HPDE6-E6E7 (cell line): ENCODE data around the gene EHMT2.

Source experiments
- DNase-seq: peaks from one replicate; pipeline ENCODE4 v3.0.0; 2011; ENCODE audit warnings: missing footprints; ENCODE audit errors: extremely low spot score

EHMT2 gene

GRCh38 chr6:31888276-31889258, 8.9 kb downstream of the EHMT2 start:
- DNase-seq = no peak

DNA sequence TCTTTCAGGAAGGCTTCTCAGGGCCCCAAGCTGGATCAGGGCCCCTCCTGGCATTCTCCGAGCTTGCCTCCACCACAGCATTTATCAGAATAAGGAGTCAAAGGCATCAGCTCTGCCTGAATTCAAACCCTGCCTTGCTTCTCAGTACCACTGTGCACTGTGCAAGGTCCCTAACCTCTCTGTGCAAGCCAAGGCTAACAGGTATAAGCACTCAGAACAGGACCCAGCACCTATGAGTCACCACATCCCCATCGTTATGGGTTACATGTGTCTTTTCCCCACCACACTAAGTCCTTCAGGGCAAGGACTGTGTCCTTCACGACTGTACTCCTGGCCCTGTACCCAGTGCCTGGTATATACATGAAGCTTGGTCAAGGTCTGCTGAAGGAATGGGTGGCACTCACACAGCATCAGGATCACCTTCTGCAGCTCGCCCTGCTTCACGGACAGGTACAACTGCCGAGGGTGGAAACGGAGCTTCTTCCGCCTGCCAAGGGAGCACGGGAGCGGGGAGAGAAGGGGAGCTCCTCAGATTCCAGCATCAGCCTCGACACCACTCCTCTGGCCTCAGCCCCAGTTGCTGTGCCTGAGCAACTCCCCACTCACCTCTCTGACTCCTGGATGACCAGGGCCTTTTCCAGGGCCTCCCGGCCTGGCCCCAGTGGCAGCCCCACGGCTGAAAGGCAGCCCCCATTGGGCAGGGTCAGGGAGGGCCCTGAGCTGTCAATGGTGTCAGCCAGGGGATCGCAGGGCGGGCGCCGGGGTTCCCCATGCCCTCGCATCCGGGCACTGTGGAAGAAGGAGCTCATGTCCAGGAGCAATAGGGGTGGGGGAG, 10.1 kb downstream of the EHMT2 start:
- DNase-seq = no peak

DNA sequence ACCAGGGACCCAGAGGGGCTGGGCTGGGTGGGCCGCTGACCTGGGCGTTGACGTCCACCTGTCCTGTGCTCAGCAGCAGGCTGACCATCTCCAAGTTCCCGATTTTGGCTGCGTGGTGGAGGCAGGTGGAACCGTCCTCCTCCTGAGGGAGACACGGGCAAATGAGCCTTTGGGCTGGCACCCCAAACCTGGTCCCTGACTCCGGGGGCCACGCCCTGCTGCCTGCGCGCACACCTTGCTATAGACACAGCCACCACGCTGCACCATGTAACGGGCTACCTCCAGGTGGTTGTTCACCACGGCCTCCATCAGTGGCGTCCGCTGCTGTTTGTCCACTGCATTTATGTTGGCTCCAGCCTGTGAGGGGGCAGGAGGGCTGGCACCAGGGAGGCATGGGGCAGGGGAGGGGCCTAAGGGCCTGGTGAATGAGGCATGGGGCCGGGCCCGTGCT, 10.9 kb downstream of the EHMT2 start:
- no peak for DNase-seq

DNA sequence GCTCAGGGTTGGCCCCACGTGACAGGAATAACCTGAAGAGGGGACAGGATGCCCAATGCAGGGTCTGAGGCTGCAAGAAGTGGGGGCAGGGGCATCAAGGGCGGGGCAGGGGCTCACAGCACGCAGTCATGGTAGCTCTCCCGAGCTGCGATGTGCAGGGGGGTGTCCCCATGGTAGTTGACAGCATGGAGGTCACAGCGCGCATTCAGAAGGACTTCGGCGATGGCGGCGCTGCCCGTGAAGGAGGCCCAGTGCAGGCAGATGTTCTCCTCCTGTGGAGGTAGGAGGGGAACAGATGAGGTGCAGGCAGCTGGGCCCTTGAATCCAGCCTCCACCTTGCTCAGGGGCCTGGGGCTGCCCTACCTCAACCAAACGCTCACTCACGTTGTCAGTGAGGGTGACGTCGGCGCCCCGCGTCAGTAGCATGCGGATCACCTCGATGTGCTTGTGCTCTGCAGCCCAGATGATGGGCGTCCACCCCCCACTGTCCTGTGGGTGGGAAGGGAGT, 12.9 kb downstream of the EHMT2 start:
- no peak for DNase-seq

DNA sequence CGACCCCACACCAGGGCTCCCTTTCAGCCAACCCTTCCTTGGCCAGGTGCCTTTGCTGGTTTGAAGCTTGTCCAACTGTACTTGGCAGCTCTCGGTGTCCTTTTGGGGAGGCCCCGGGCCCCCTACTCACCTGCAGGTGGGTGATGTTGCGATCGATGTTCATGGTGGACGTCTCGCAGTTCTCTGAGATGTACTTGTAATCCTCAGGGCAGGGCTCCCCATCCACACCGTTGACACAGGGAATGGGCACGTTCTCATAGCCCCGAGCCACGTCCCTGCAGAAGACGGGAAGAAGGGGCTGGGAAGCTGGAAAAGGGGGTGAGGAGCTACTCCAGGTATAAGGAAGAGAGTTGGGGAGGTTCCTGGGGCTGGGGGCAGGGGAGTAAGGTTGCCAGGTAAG, 13.8 kb downstream of the EHMT2 start:
- no peak for DNase-seq

GRCh38 chr6:31882344-31882743, 15.2 kb downstream of the EHMT2 start:
- DNase-seq = no peak

GRCh38 chr6:31881136-31881859, 16.2 kb downstream of the EHMT2 start:
- DNase-seq = no peak

DNA sequence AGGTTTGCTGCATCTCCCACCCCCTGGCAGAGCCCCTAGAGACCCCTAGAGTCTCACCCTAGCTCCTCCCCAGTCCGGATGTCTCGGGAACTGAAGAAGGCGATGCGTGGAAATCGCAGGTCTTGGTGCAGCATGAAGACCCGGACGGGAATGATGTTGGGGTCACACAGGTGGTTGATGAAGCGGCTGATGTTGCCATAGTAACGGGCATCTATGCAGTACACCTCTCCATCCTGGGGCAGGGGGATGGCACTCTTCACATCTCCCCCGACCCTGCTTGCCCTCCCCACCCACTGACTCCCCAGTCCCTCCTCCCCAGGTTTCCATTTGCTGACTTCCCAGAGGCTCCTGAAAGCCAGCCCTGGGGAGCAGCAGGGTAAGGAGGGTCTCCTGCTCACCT, 16.9 kb downstream of the EHMT2 start:
- DNase-seq = no peak

- no peak for DNase-seq
These were observed 17.6 kb downstream of the EHMT2 start for GRCh38 chr6:31879901-31880300.

DNA sequence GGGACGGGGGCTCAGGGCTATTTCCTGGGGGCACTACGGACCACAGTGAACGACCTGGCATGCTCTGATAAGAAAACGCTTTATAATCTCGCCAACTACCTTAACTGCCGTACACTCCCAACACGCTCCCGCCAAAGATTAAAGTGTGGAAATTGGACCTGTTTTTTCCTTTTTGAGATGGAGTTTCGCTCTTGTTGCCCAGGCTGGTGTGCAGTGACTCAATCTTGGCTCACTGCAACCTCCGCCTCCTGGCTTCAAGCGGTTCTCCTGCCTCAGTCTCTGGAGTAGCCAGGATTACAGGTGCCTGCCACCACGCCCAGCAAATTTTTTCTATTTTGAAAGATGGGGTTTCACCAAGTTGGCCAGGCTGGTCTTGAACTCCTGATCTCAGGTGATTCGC, 18.4 kb downstream of the EHMT2 start:
- DNase-seq = no peak

- no peak for DNase-seq
These were observed 18.8 kb downstream of the EHMT2 start, which contains the start of gene SLC44A4 for GRCh38 chr6:31878726-31879125. TSS of gene SLC44A4 (minus strand) at chr6:31878997. CDS start at chr6:31878980, 17 bp downstream.

DNA sequence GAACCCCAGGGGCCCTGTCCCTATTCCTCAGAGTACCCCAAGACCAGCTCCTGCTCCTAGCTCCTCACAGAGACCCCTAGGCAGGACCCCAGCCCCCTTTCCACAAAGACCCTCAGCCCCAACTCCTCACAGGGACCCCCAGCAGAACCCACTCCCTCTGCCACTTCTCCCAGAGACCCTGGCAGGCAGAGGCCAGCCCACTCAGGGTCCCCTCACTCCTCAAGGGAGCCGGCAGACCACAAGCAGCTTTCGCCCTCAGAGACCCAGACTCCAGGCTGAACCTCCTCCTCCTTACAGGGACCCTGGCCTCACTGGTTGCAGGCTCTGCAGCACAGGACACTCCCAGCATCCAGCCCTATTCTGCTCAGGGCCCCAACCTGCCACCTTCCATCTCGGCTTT, 19.3 kb downstream of the EHMT2 start:
- DNase-seq = no peak

DNA sequence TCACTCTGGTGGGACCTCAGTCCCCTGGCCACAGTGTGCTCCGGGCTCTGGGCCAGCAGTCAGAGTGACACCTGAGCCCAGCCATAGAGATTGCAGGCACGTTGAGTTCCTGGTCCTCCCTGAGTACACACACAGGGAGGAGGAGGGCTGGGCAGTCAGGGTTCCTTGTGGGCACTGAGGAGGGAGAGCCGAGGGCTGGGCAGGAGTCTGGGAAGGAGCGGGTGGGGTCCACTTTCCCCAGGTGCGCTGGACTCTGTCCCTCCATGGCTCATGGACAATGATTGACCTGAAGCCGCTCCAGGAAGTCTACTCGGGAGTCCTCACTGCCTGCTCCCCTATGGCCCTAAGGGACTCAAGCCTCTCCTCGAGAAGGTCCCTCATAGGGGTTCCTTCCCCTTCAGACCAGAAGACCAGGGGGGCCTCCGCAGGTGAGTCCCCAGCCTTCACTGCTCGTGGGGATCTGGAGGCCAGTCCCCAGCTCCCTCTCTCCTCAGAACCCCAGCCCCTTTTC, 19.8 kb downstream of the EHMT2 start:
- no peak for DNase-seq

GRCh38 chr6:31877125-31877650, 20.3 kb downstream of the EHMT2 start:
- DNase-seq = no peak

DNA sequence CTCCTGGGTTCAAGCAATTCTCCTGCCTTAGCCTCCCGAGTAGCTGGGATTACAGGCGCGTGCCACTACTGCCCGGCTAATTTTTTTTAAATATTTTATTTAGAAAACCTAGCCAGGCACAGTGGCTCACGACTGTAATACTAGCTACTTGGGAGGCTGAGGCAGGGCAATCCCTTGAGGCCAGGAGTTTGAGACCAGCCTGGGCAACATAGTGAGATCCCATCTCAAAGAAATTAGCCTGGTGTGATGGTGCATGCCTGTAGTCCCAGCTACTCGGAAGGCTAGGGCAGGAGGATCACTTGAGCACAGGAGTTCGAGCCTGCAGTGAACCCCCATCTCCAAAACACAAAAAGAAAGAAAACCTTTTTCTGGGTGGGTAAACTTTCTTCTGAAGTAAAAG, 21.1 kb downstream of the EHMT2 start:
- DNase-seq = no peak

- no peak for DNase-seq
These were observed 21.6 kb downstream of the EHMT2 start for GRCh38 chr6:31875877-31876276.

DNA sequence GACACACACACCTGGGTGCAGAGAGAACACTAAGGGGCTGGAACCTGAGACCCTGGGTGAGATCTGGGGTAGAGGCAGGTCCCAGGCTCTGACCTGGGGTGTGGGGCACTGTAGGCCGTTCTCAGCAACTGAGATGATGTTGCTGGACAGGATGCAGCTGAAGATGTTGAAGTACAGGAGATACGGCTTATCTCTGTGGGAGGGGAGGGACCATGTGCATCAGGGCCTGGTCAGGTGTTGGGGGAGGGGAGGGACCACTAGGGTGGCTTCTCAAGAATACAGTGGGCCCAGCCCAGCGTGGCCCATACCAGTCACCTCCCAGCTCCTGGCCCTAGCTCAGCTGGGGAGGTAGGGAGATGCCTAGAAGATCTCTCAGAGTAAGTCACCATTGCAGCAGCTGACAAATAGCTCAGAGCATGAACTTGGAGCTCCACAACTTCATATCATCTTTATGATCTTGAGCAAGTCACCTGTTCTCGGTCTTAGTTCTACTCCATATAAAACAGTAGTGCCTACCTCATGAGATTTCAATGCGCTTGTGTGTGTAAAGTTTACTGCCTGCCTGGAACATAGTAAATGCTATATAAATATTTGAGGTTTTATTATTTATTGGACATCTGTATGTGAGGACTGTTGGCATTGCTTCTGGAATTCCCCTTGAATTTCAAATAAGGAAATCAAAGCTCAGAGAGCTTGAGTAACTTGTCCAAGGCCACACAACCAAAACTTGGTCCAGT, 22.5 kb downstream of the EHMT2 start:
- DNase-seq = no peak

GRCh38 chr6:31874084-31874670, 23.3 kb downstream of the EHMT2 start:
- no peak for DNase-seq

GRCh38 chr6:31871046-31871659, 26.3 kb downstream of the EHMT2 start:
- DNase-seq = no peak
